Colon (tissue), 2 donors: ENCODE results near the gene AP1S3.
"Not testable (repeated sequence)": the region's sequence is repeated elsewhere in the genome, so short reads cannot be mapped to it uniquely, and the experiment has no call there.

ENCODE experiments used
- FAIRE-seq: peaks from 2 replicates; lab custom pipeline; 2012; peaks lifted over from hg19 to GRCh38; lab: Jason Lieb, UNC
- donor health status: control.
- donor health status: control.

AP1S3 gene

DNA sequence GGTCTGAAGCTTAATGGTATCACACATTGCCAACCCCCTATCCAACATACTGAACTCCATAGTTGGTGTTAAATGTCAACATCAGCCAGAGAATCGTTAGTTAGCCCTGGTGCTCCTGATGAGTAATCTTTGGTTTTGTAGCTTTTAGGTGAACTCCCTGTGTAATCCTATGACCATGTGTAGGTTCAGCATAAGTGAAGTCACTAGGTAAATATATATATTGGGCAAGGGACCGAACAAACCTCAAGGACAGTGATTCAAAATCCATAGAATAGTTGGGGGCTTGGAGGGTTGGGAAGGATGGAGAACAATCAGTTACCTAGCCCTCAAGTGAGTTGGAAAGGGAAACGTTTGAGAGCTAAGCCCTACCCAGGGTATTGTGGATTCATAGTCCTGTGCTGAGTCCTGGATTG, 16.0 kb upstream of the AP1S3 start:
- FAIRE-seq = no peak

DNA sequence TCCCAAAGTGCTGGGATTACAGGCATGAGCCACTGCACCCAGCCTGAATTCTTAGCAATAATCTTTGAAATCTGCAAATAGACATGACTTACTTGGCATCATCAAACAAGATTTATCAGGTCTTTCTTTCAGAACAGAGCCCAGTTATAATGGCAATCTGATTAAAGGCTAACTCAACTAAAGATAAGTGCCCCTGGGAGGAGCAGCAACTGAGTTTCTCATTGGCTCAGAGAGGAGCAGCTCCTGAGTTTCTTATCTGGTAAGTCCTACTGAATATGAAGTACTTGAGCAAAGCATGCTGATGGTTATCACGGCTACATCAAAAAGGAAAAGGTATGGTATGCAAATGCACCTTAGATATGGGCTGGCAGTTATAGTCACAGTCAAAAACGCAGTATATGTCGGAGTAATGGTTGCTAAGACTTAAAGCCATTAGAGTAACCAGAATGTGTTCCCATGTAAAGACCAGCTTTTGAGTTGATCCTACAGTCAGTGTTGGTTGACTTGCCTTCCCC, 15.0 kb upstream of the AP1S3 start:
- no peak for FAIRE-seq

DNA sequence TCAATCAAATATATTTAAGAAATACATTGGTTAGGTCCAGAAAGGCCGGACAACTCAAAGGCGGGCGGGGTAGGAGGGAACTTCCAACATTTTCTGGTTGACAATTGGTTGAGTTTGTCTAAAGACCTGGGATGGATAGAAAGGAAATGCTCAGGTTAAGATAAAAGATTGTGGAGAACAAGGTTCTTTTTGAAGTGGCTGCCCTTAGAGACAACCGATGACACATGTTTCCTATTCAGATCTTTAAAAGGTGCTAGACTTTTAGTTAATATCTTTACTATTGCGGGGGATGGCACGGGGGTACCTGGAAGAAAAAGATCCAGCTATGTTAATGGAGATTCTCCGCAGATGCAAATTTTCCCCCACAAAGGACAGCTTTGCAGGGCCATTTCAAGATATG, 10.0 kb upstream of the AP1S3 start:
- no peak for FAIRE-seq

DNA sequence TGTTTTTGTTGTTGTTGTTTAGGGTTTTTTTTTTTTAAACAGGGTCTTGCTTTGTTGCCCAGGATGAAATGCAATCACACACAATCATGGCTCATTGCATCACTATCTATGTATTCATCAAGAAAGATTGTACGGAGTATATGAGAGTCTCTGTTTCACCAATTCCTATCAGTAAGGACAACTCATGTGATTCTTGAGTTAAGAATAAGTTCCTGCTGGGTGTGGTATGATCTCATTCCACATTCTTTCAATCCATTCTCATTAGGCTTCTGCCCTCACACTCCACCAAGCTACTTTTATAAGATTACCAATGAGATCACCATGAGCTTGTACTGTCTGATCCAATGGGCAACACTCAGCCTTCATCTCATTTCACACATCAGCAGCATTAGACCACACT, 9.1 kb upstream of the AP1S3 start:
- no peak for FAIRE-seq

DNA sequence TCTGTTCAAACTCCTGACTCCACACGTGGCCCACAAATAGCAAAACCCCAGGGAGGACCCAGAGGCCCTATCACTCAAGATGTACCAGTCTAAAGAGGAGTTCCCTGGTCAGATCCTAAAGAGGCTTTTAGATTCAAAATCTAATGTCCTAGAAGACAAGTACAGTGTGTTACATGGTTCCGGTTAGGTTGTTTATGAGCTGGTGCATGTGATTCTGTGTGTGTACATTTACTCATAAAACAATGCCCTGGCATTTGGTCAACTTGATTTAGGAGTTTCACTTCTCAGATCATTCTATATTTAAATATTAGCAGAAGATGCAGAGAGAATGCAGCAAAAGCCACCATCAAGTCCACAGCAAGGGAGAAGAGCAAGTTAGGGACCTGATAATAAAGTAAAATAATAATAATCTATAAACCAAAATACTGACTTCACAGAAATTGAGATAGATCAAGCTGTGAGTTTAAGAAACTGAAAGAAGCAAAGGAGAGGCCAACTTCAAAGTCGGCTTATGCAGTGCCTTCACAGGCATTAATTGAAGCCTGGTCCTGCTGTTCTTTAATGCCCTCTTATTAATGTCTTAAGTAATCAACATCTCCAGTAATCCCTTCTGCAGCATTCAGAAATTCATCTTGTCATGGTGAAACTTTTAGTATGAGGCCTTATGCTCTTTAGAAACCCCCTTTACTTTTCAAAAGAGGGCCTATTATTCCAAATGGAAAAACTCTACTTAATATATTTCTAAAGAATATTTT, 4.2 kb upstream of the AP1S3 start:
- FAIRE-seq = no peak

DNA sequence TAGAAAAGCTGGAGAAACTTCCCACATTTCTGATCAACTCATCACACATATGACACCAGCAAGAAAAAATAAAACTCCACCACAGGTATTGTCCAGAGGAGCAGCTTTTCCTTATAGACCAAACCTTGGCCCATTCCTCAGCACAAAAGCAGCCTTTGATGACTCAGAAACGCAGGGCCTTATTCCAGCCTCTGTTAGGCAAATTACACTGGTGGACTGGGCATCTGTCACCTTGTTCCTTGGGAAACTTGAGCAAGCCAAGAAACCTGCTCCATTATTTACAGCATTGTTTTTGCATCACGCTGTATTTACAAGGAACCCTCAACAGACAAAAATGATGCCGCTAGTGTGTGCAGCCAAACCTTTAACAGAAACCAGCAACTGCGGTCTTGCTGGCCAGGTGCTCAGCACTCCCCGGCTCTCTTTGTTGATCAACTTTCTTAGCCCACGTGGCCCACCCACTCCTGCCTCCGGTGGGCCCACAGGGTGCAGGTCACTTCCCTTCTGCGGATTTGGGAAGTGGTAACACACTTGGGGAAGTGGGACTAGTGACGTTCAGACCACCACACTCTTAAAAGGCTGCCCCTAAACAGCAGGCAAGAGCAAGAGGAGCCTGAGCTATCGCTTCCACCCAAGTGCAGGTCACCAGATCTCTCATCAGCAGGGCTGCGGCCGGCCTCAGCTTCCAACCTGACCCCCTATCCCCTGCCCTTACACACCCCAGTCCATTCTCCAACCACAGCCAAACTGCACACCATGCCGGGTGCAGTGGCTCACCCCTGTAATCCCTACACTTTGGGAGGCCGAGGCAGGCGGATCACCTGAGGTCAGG, 1.5 kb downstream of the AP1S3 start:
- FAIRE-seq = no peak

DNA sequence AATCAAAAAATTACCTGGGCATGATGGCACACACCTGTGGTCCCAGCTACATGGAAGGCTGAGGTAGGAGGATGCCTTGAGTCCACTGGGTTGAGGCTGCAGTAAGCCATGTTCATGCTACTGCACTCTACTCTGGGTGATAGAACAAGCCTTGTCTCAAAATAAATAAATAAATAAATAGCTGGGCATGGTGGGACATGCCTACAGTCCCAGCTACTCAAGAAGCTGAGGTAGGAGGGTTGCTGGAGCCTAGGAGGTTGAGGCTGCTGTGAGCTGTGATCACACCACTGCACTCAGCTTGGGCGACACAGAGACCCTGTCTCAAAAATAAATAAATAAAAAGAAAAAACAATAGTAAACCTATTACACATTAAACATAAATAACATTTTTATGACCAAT, 3.0 kb downstream of the AP1S3 start:
- no peak for FAIRE-seq

DNA sequence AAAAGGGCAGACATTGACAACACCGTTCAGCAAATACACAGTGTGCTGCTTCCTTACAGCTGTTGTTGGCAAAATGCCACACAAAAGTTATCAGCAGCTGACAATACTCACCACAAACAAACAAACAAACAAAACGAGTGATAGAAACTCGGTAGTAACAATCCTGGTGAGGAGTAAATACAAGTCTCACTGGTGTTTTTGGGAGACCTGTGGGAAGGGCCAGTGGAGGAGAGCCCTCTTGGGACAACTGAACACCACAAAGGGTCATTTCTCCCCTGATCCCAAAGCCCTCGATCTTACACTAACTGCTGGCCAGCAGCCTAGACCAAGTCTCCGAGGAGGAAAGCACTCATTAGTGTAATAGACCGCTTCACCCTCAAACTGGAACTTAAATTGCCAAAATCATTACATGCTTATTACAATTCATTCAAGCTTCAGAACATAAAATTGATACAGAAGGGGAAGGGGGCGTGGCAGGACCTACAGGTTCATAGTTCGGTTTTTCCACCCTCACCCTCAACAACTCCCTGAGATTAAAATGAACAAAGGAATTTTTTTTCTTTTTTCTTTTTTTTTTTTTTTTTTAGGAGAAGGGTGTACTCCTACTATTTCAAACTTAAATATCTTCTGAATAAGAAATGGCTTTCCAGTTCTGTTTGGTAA, 5.0 kb downstream of the AP1S3 start:
- FAIRE-seq = no peak

DNA sequence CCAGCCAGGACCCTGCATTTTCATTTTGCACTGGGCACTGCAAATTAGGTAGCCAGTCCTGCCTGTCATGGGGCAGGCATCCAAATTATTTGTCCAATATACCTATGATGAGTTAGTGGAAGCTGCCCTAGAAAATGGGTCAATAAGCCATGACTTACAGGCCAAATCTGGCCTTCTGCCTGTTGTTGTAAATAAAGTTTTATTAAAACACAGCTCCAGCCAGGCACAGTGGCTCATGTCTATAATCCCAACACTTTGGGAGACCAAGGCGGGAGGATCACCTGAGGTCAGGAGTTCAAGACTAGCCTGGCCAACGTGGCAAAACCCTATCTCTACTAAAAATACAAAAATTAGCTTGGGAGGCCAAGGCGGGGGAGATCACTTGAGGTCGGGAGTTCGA, 8.3 kb downstream of the AP1S3 start:
- FAIRE-seq = no peak

DNA sequence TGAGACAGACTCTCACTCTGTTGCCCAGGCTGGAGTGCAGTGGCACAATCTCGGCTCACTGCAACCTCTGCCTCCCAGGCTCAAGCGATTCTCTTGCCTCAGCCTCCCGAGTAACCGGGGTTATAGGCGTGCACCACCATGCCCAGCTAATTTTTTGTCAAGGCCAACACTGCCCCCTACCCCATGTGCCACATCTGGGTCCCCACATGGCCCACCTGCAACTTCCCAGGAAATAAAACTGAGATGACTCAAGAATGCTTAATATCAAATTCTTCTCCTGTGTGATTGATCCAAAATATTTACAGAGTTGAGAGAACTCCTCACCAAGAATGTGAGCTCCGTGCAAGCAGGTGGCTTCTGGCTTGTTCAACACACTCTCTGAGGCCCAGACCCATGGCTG, 9.1 kb downstream of the AP1S3 start:
- no peak for FAIRE-seq

DNA sequence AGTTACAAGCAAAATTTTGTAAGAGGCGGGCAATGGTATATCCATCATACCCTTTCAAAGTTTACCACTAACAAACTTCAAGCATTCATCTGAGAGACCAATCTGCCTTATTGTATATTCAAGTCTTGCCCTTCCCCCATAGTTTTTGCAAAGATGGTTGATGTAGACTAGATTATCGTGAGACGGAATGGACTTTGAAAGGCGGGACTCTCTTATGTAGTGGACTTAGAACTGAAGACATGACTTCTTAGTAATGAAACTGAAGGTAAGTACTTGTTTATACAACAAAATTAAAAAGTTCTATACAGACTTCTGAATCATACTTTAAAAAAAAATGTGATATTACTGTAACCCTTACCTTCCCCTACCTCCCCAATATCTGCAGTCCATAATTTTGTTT, 10.4 kb downstream of the AP1S3 start:
- no peak for FAIRE-seq

DNA sequence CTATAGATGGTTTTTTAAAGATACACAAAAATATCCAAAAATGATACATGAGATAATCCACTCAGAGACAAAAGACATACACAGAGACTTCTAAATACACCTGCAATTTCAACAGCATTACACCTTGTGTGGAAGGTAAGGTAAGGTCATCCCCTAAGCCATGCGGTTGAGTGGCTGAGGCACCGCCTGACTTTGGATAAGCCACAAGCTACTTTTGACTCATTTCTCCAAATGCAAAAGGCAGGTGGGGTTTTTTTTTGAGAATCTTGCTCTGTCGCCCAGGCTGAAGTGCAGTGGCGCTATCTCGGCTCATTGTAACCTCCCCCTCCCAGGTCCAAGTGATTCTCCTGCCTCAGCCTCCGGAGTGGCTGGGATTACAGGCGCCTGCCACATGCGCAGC, 13.1 kb downstream of the AP1S3 start:
- no peak for FAIRE-seq

DNA sequence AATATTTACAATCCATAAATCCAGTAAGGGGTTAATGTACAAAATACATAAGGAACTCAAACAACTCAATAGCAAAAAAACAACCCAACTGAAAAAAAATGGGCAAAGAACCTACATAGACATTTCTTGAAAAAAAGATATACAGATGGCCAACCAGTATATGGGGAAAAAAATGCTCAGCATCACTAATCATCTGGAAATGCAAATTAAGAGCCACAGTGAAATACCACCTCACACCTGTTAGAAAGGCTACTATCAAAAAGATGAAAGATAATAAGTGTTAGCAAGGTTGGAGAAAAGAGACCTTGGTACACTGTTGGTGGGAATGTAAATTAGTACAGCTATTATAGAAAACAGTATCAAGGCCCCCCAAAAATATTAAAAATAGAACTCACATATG, 14.6 kb downstream of the AP1S3 start:
- no peak for FAIRE-seq

DNA sequence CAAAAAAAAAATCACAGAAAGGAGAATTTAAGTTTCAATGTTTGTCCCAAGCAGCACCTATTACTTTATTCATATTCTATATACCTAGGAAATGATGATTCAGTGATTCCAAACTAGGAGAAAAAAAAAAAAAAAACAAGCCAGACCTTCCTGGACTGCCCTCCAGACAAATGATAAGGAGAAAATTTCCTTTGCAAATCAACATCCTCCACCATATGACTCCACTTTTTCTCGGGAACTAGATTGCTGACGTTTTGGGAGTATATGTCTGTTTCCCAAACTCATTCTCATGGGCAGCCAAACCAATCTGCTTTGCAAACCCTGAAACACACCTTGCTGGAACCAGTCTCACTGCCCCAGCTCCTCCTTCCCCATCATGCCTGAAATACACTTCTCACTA, 16.8 kb downstream of the AP1S3 start:
- no peak for FAIRE-seq

DNA sequence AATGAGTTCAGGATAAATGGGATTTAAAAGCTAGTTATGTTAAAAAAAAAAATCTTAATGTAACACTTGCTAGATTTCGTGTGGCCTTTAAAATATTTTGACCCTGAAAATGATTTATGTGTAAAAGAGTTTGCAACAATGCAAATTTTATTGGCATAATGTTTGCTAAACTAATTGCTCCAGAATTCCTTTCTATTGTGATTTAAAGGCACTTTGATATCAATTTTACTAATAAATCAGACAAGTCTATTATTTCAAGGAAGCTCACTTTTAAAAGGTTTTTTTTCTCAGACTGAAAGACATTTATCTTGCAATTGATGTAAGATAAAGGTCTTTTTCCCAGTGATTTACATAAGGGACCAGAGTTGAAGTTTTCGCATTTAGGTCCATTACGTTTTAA, 17.5 kb downstream of the AP1S3 start:
- no peak for FAIRE-seq

DNA sequence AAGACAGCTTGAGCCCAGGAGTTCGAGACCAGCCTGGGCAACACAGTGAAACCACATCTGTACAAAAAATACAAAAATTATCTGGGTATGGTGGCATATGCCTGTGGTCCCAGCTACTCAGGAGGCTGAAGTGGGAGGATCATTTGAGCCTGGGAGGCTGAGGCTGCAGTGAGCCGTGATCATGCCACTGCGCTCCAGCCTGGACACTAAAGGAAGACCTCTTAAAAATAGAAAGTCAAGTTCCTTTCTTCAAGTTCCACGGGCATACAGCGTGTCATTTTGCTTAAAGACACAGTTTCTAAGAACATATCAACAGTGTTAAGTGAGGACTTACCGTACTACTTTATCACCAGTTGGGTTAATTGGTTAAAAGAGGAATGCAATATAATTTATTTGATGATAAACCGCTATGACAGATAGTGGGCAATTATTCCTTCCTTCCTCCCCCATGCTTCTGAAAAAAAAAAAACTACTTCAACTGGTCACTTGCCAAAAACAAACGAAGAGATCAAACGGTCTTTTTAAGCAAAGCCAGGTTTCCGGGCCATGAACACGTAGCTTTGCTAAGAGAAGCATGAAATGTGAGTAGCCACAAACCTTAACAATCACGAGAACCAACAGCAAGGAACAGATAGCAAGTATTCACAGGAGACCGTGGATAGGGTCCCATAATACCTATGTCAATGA, 21.4 kb downstream of the AP1S3 start:
- FAIRE-seq = no peak

DNA sequence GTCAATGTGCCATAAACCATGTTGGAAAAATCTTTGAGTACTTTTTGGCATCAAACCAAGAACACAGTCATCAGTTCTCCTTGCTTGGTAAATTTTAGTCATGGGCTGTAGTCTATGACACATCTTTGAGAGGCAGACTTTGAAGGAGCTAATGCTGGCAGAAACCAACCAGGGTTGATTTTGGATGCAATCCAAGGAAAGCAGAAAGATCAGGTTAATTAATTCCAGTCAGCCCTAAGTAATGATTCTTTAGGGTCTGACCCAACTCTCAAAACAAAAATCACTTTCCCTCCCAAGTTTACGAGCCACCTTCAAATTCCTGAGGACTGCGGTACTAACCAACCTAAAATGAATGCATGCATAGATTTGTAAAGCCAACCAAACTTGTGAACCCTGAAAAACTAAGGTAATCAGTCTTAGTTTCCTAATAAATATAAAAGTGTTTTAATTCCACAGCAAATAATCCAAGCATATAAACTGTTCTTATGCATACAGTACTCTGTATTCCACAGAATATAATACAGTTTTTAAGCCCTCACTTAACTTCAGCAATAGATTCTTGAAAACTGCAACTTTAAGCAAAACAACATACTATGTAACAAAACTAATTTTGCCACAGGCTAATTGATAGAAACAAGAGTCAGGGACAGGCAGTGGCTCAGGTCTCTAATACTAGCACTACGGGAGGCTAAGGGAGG, 22.0 kb downstream of the AP1S3 start:
- FAIRE-seq = no peak

DNA sequence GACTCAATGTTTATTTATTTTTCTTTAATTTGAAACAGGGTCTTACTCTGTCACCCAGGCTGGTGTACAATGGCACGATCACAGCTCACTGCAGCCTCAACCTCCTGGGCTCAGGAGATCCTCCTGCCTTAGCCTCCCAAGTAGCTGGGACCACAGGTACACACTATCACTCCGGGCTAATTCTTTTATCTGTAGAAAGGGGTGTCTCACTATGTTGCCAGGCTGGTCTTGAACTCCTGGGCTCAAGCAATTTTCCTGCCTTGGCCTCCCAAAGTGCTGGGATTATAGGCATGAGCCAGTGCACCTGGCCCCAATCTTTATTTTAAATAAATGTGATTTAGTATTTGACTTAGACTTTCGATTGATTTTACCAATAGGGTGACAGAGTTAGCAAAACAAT, 22.6 kb downstream of the AP1S3 start:
- not testable (repeated sequence) for FAIRE-seq

DNA sequence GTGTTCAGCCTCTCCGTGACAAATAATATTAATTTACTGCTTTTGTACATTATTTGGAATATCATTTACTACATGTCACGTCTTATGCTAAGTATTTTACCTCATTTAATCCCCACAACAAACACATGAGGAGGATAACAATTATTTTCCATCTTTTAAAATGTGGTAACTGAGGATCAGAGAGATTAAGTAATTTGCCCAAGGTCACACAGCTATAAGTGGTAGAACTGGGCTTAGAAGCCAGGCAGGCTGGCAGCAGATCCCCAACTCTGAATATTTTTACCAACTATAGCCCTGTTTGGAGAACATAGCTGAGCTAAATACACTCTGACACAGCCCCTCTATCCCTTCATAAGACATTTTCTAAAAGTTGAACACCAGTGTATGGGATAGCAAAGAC, 24.1 kb downstream of the AP1S3 start:
- FAIRE-seq = no peak

DNA sequence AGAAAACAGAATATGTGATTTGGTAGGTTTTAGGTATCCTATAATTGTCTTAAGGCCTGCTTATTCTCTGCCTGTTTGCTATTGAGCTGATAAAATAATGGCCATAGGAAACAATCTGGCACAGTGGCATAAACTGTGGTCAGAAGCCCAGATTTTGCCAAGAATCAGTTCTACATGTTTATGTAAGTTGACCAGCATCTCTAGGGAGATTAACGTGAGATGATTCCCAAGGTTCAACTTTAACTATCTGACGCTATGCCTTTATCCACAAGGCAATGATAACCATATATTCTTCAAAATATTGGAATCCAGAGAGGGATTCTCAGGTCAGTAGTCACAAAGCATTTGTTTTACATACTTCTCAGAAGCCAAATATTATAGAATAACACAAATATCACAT, 25.6 kb downstream of the AP1S3 start:
- no peak for FAIRE-seq

DNA sequence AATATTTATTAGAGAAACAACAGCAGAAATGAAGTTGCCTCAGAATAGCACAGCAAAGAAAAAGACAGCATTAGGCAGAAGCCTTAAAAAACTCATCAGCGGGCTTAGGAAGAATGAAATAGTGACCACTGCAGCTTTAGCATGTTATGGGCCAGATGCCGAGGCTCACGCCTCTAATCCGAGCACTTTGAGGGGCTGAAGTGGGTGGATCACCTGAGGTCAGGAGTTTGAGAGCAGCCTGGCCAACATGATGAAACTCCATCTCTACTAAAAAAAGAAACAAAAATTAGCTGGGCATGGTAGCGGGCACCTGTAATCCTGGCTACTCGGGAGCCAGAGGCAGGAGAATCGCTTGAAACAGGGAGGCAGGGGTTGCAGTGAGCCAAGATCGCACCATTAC, 32.4 kb downstream of the AP1S3 start:
- no peak for FAIRE-seq

DNA sequence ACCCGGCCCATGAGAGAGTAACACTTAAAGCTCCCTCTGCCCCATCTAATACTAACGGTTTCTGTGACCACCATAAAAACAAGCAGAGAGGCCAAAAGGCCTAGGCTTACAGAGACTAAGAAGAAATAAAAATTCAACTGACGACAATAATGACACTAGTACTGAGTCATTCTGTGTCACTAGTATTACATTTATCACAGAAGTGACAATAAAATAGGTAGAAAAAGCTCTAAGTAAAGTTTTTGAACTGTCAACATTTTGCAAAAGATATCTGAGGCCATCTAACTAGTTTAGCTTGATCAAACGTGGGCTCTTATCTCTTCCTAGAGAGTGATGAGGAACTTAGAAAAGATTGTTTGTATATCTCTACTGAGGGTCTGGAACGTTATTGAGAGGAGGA, 35.6 kb downstream of the AP1S3 start:
- FAIRE-seq = no peak
